Measurements from ENCODE around the gene NKAIN2. TPM values are rescaled to one million over a fixed set of nuclear protein-coding genes. Genes with fewer than 3 reads are reported as not detected.
"Not testable (repeated sequence)": the region's sequence is repeated elsewhere in the genome, so short reads cannot be mapped to it uniquely, and the experiment has no call there.

Gene NKAIN2
- total RNA-seq, 3 donors from 2014 or later (not counting 1 experiment from before 2014, with no cell fraction given), result 0.45 TPM; not detected in 2

- WGBS (ENCODE audit: insufficient coverage), result 85% methylated on average over 2 of the region's 2 CpGs
- H3K36me3 Mint-ChIP-seq, result no peaks in the 10 kb centered on the region
- Histone ChIP-seq H3K27ac (ENCODE audit: low read length) (no peak overlapping the region), H3K36me3 (ENCODE audit: control insufficient read depth, insufficient read depth, low read length) (no peaks in the 10 kb centered on the region), H3K9me3 (ENCODE audit: control insufficient read depth, insufficient read depth, low read length) (no peaks in the 10 kb centered on the region), H3K4me1 (ENCODE audit: control insufficient read depth, insufficient read depth, low read length) (no peaks in the 10 kb centered on the region), H3K27me3 (ENCODE audit: control insufficient read depth, insufficient read depth, low read length) (no peaks in the 10 kb centered on the region), H3K4me3 (ENCODE audit: low read length) (no peak overlapping the region)
- H3K27me3 Mint-ChIP-seq (ENCODE audit: low read depth in 2 of 2), result no peaks in the 10 kb centered on the region
- ATAC-seq (no peak), DNase-seq (no peak)
- H3K27ac Mint-ChIP-seq, result no peak overlapping the region
- H3K4me1 Mint-ChIP-seq, result no peaks in the 10 kb centered on the region
- H3K9me3 Mint-ChIP-seq, result peaks cover 12 to 13% of the 10 kb centered on the region in 2 donors
- TF ChIP-seq CTCF (IDR thresholded peaks at IDR 0.05), result no peak
- H3K4me3 Mint-ChIP-seq, result no peak overlapping the region
- intact Hi-C loops (cut with micrococcal nuclease), result no loop called here
These were observed 895.4 kb downstream of the NKAIN2 start for GRCh38 chr6:124699038-124699437.

GRCh38 chr6:124703541-124703940 lies 899.9 kb downstream of the NKAIN2 start:
- no peak overlapping the region for H3K4me3 ChIP-seq (ENCODE audit: low read length)
- H3K36me3 Mint-ChIP-seq, result no peaks in the 10 kb centered on the region
- no peaks in the 10 kb centered on the region for H3K4me1 Mint-ChIP-seq
- WGBS (ENCODE audit: insufficient coverage), result 85% methylated on average over 2 of the region's 2 CpGs
- no peak overlapping the region for H3K27ac Mint-ChIP-seq
- ATAC-seq, result no peak
- H3K36me3 ChIP-seq (ENCODE audit: control insufficient read depth, insufficient read depth, low read length), result no peaks in the 10 kb centered on the region
- DNase-seq, result no peak
- H3K27me3 Mint-ChIP-seq (ENCODE audit: low read depth in 2 of 2), result no peaks in the 10 kb centered on the region
- no peak overlapping the region for H3K27ac ChIP-seq (ENCODE audit: low read length)
- H3K9me3 Mint-ChIP-seq, result peaks cover 12 to 14% of the 10 kb centered on the region in 2 donors
- H3K4me1 ChIP-seq (ENCODE audit: control insufficient read depth, insufficient read depth, low read length), result no peaks in the 10 kb centered on the region
- no peaks in the 10 kb centered on the region for H3K9me3 ChIP-seq (ENCODE audit: control insufficient read depth, insufficient read depth, low read length)
- TF ChIP-seq CTCF (IDR thresholded peaks at IDR 0.05), result no peak
- intact Hi-C loops (cut with micrococcal nuclease), result no loop called here
- no peaks in the 10 kb centered on the region for H3K27me3 ChIP-seq (ENCODE audit: control insufficient read depth, insufficient read depth, low read length)
- no peak overlapping the region for H3K4me3 Mint-ChIP-seq

- intact Hi-C loops (cut with micrococcal nuclease); DNase-seq; H3K27ac Mint-ChIP-seq; H3K4me3 Mint-ChIP-seq; ATAC-seq; H3K27ac ChIP-seq (ENCODE audit: low read length); H3K27me3 ChIP-seq (ENCODE audit: control insufficient read depth, insufficient read depth, low read length); H3K36me3 Mint-ChIP-seq; H3K4me3 ChIP-seq (ENCODE audit: low read length); H3K9me3 ChIP-seq (ENCODE audit: control insufficient read depth, insufficient read depth, low read length); H3K27me3 Mint-ChIP-seq (ENCODE audit: low read depth in 2 of 2); H3K36me3 ChIP-seq (ENCODE audit: control insufficient read depth, insufficient read depth, low read length); H3K4me1 Mint-ChIP-seq; H3K4me1 ChIP-seq (ENCODE audit: control insufficient read depth, insufficient read depth, low read length): not testable (repeated sequence)
- peaks cover 3 to 12% of the 10 kb centered on the region in 2 donors for H3K9me3 Mint-ChIP-seq
- WGBS (ENCODE audit: insufficient coverage), result 97% methylated on average over 15 of the region's 17 CpGs
These were observed 908.9 kb downstream of the NKAIN2 start for GRCh38 chr6:124712532-124712931.

- Mint-ChIP-seq H3K27ac (no peak overlapping the region), H3K4me1 (no peaks in the 10 kb centered on the region), H3K36me3 (no peaks in the 10 kb centered on the region), H3K4me3 (no peak overlapping the region), H3K9me3 (peaks cover 3 to 10% of the 10 kb centered on the region in 2 donors), H3K27me3 (ENCODE audit: low read depth in 2 of 2) (no peaks in the 10 kb centered on the region)
- Histone ChIP-seq H3K27ac (ENCODE audit: low read length) (no peak overlapping the region), H3K27me3 (ENCODE audit: control insufficient read depth, insufficient read depth, low read length) (no peaks in the 10 kb centered on the region), H3K36me3 (ENCODE audit: control insufficient read depth, insufficient read depth, low read length) (no peaks in the 10 kb centered on the region), H3K9me3 (ENCODE audit: control insufficient read depth, insufficient read depth, low read length) (no peaks in the 10 kb centered on the region), H3K4me3 (ENCODE audit: low read length) (no peak overlapping the region), H3K4me1 (ENCODE audit: control insufficient read depth, insufficient read depth, low read length) (no peaks in the 10 kb centered on the region)
- WGBS (ENCODE audit: insufficient coverage), result 59% methylated on average over 2 of the region's 2 CpGs
- intact Hi-C loops (cut with micrococcal nuclease), result no loop called here
- no peak for DNase-seq
- ATAC-seq, result no peak
- no peak for TF ChIP-seq CTCF (IDR thresholded peaks at IDR 0.05)
These were observed 911.1 kb downstream of the NKAIN2 start for GRCh38 chr6:124714728-124715127.
